ENCODE data around the gene ZNF239.

- TF ChIP-seq RFX5 (IDR thresholded peaks at IDR 0.05) (no peak), CTCF (IDR thresholded peaks at IDR 0.05) (no peak), CEBPB (IDR thresholded peaks at IDR 0.05) (no peak), POLR2A (IDR thresholded peaks at IDR 0.05; ENCODE audit: low read length) (no peak)
These were observed 2.2 kb upstream of the ZNF239 start for GRCh38 chr10:43576580-43576979.
